Keratinocyte (primary cell): ENCODE measurements around the gene ITPR2.

Experiments used
- CTCF ChIP-seq, 3 experiments: IDR thresholded peaks in 1 of 3; conservative IDR thresholded peaks in 1 of 3; optimal IDR thresholded peaks in 1 of 3; 2 replicates in 2 of 3; 3 replicates in 1 of 3; pipeline versions ENCODE3 to v1.5.1; 2011; ENCODE audit warnings: low read length in 3 of 3, mild to moderate bottlenecking in 3 of 3, moderate library complexity in 2 of 3, control low read depth in 1 of 3, inconsistent platforms in 1 of 3; ENCODE audit not compliant: insufficient read depth in 2 of 3; ENCODE audit errors: extremely low read depth in 1 of 3
- EZH2 ChIP-seq: IDR thresholded peaks from one replicate; pipeline ENCODE4 v1.6.1; 2012; ENCODE audit warnings: inconsistent platforms, mild to moderate bottlenecking, low read length, moderate library complexity

GRCh38 chr12:26711569-26711968 is 121.4 kb downstream of the ITPR2 start:
- TF ChIP-seq CTCF (optimal IDR thresholded peaks at IDR 0.05 in 1 of 3, IDR thresholded peaks at IDR 0.05 in 1 of 3, conservative IDR thresholded peaks at IDR 0.05 in 1 of 3; ENCODE audit: extremely low read depth in 1 of 3, insufficient read depth in 2 of 3, low read length in 3 of 3) (no peak), EZH2 (no peak)
